Measurements from ENCODE around the gene FNIP2.

GRCh38 chr4:158945529-158946108, 176.8 kb downstream of the FNIP2 start:
- TF ChIP-seq CTCF (IDR thresholded peaks at IDR 0.05): no peak
- no peak for TF ChIP-seq EP300 (IDR thresholded peaks at IDR 0.05)
- no peak for TF ChIP-seq POLR2AphosphoS5 (IDR thresholded peaks at IDR 0.05)

Measured in upper lobe of left lung (tissue), 4 donors.